CD4-positive, alpha-beta T cell (primary cell): ENCODE data around the gene CDC5L. TPM values are rescaled to one million over a fixed set of nuclear protein-coding genes. Genes with fewer than 3 reads are reported as not detected.

Experiments used
- ATAC-seq: fragments of 200-7000 bp; cut with Tn5 transposase; one replicate; pipeline ENCODE4 v1.10.0; 2022; ENCODE audit warnings: mild to moderate bottlenecking; ENCODE audit not compliant: poor library complexity
- CTCF ChIA-PET: fragments of 350-600 bp; sonication (Branson Sonifier 250); formaldehyde crosslinking; loops from one replicate; lab custom pipeline; 2021; ENCODE audit warnings: antibody characterized with exemption, inconsistent platforms; lab: Charles Lee
- POLR2A ChIA-PET: fragments of 350-600 bp; sonication (Branson Sonifier 250); formaldehyde crosslinking; loops from one replicate; lab custom pipeline; 2021; ENCODE audit warnings: antibody characterized with exemption, inconsistent platforms; lab: Charles Lee
- DNase-seq, 14 experiments: peaks; one replicate each; pipeline ENCODE4 v3.0.0-alpha.2; 2013 to 2020; ENCODE audit warnings: mixed read lengths in 2 of 14
- H3K27ac ChIP-seq, 2 donors: one replicate each; pipeline versions ENCODE4 v1.5.1 to v1.7.0; 2013; ENCODE audit warnings: low read length in 2 of 2, low read depth in 1 of 2, mild to moderate bottlenecking in 1 of 2
- H3K27me3 ChIP-seq, 2 experiments: 1 replicate in 1 of 2; 2 replicates in 1 of 2; pipeline versions ENCODE4 v1.6.1 to v1.7.0; 2013; ENCODE audit warnings: low read length in 2 of 2, control low read depth in 1 of 2, mild to moderate bottlenecking in 1 of 2, moderate library complexity in 1 of 2; ENCODE audit not compliant: insufficient read depth in 2 of 2, control insufficient read depth in 1 of 2
- H3K36me3 ChIP-seq: one replicate; pipeline ENCODE4 v1.6.1; 2013; ENCODE audit warnings: low read length, control low read depth; ENCODE audit not compliant: insufficient read depth
- H3K4me1 ChIP-seq: one replicate; pipeline ENCODE4 v1.6.1; 2013; ENCODE audit warnings: low read length, control low read depth; ENCODE audit not compliant: insufficient read depth
- H3K4me3 ChIP-seq: one replicate; pipeline ENCODE4 v1.5.1; 2013; ENCODE audit warnings: mild to moderate bottlenecking, low read length, moderate library complexity
- H3K9me3 ChIP-seq, 2 experiments: 1 replicate in 1 of 2; 2 replicates in 1 of 2; pipeline versions ENCODE4 v1.6.1 to v1.7.0; 2013; ENCODE audit warnings: low read length in 2 of 2, mild to moderate bottlenecking in 2 of 2, control low read depth in 1 of 2, moderate library complexity in 1 of 2; ENCODE audit not compliant: control insufficient read depth in 1 of 2, insufficient read depth in 1 of 2
- H3K27ac Mint-ChIP-seq: one replicate; pipeline ENCODE4 v1.8.0; 2020; ENCODE audit warnings: mixed read lengths
- H3K27me3 Mint-ChIP-seq: one replicate; pipeline ENCODE4 v1.8.0; 2021; ENCODE audit warnings: mixed read lengths
- H3K36me3 Mint-ChIP-seq: one replicate; pipeline ENCODE4 v1.8.0; 2021; ENCODE audit warnings: low read depth, mixed read lengths
- H3K4me1 Mint-ChIP-seq: one replicate; pipeline ENCODE4 v1.8.0; 2021; ENCODE audit warnings: low read depth, mixed read lengths
- H3K4me3 Mint-ChIP-seq: one replicate; pipeline ENCODE4 v1.8.0; 2020; ENCODE audit warnings: mild to moderate bottlenecking, mixed read lengths
- H3K9me3 Mint-ChIP-seq: one replicate; pipeline ENCODE4 v1.8.0; 2020; ENCODE audit warnings: mixed read lengths
- intact Hi-C, 2 experiments: fragments of 100-400 bp; cut with DNase I in 1 of 2; cut with micrococcal nuclease in 1 of 2; formaldehyde crosslinking; loops; one replicate each; pipeline versions ENCODE4 v1.15.1 to v1.9.0; 2023 to 2025; cut with DNase I, micrococcal nuclease
- total RNA-seq, 174 experiments: library from RNA in 2 of 174; stranded (reverse) in 2 of 174; gene quantifications; one replicate each; pipeline ENCODE4 v1.2.3 and lab custom pipeline; 2021 to 2026
- TF ChIP-seq, protein P1 (sequence below): fragments of 200-600 bp; IDR thresholded peaks from one replicate; pipeline ENCODE4 v1.8.0; 2022; ENCODE audit warnings: antibody characterized with exemption, mild to moderate bottlenecking

Gene CDC5L
- total RNA-seq, 2 experiments from 2014 or later = 18.9 to 19.9 TPM

DNA sequence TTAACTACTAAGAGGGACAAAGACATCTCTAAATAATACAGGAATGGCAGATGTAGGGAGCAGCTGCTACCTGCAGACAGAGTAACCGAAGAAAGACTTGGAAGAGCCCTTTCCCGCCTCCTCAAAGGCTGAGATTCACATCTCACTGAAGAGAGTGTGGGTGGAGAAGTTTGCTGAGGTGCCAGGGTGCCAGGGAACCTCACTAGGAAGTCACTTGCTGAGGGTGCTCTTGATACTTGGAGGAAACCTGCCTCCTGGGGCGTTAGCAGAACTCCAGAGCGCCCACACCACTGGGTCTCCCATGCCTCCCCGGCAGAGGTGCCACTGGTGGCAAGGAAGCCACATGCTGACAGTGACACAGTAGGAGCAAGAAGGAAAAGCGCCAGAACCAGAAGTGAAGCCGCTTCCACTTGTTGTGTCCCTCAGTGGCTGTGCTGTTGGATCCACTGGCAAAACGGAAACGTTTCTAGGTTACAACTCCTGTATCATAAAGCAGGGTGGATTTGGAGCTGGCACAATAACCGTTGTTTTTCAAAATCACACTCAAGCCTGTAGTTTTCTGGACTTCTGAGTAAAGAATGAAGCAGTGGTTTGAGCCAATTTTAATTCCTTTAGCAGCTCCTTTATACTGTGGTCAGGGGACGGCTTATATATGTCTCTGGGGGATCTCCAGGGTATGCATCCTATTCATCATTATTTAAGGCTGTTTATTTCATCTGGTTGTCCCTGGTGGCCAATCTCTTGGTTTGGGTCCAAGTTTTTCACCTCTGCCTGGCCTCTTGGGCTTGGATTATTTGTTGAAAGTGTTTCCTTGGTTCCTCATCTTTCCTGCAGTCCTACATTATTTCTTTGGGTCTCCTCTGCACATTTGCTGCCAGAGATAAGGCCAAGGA is 64.5 kb downstream of the CDC5L start:
- Histone ChIP-seq H3K27me3 (no peaks in the 10 kb centered on the region), H3K9me3 (no peaks in the 10 kb centered on the region), H3K4me1 (no peaks in the 10 kb centered on the region), H3K36me3 (peaks cover 20% of the 10 kb centered on the region), H3K4me3 (no peak overlapping the region), H3K27ac (no peak overlapping the region)
- DNase-seq = no peak
- H3K36me3 Mint-ChIP-seq = peaks cover 47% of the 10 kb centered on the region
- ATAC-seq = no peak
- no peaks in the 10 kb centered on the region for H3K9me3 Mint-ChIP-seq
- peak overlapping the region; percentile 34 for H3K27ac Mint-ChIP-seq
- intact Hi-C loops = loop anchor here in 1 of 2 experiments (10.0 kb wide), 1 partner anchor 357 kb away; no protein-coding TSS in a partner anchor
- no peaks in the 10 kb centered on the region for H3K4me1 Mint-ChIP-seq
- ChIA-PET POLR2A (no interaction called here), CTCF (interaction anchor here (0.8 kb wide), 1 partner anchor 21 kb away, joined by 3 read pairs; no protein-coding TSS in a partner anchor)
- TF ChIP-seq, protein P1, sequence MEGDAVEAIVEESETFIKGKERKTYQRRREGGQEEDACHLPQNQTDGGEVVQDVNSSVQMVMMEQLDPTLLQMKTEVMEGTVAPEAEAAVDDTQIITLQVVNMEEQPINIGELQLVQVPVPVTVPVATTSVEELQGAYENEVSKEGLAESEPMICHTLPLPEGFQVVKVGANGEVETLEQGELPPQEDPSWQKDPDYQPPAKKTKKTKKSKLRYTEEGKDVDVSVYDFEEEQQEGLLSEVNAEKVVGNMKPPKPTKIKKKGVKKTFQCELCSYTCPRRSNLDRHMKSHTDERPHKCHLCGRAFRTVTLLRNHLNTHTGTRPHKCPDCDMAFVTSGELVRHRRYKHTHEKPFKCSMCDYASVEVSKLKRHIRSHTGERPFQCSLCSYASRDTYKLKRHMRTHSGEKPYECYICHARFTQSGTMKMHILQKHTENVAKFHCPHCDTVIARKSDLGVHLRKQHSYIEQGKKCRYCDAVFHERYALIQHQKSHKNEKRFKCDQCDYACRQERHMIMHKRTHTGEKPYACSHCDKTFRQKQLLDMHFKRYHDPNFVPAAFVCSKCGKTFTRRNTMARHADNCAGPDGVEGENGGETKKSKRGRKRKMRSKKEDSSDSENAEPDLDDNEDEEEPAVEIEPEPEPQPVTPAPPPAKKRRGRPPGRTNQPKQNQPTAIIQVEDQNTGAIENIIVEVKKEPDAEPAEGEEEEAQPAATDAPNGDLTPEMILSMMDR = no peak
- no peak overlapping the region for H3K4me3 Mint-ChIP-seq
- H3K27me3 Mint-ChIP-seq = no peaks in the 10 kb centered on the region

DNA sequence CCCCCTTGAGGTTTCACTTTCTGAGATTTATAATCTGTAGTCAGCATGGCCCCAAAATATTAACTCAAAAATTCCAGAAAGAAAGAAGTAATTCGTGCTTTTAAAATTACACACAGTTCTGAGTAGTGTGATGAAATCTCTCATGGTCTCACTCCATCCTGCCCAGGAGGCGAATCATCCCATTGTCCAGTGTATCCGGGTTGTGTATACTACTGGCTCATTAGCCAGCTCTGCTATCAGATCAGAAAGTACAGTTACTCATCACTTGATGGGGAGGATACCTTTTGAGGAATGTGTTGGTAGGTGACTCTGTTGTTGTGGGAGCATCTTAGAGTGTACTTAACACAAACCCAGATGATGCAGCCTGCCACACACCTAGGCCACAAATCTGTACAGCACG is 65.2 kb downstream of the CDC5L start:
- no peak overlapping the region for H3K4me3 Mint-ChIP-seq
- H3K27ac Mint-ChIP-seq = peak overlapping the region; percentile 21
- ATAC-seq (no peak), DNase-seq (no peak)
- Histone ChIP-seq H3K4me1 (no peaks in the 10 kb centered on the region), H3K27me3 (no peaks in the 10 kb centered on the region), H3K27ac (no peak overlapping the region), H3K4me3 (no peak overlapping the region), H3K36me3 (peaks cover 14% of the 10 kb centered on the region), H3K9me3 (no peaks in the 10 kb centered on the region)
- H3K4me1 Mint-ChIP-seq = no peaks in the 10 kb centered on the region
- H3K9me3 Mint-ChIP-seq = no peaks in the 10 kb centered on the region
- POLR2A ChIA-PET = no interaction called here
- TF ChIP-seq, protein P1 = no peak
- intact Hi-C loops = loop anchor here in 1 of 2 experiments (10.0 kb wide), 1 partner anchor 358 kb away; no protein-coding TSS in a partner anchor
- H3K36me3 Mint-ChIP-seq = peaks cover 41% of the 10 kb centered on the region
- H3K27me3 Mint-ChIP-seq = no peaks in the 10 kb centered on the region
- CTCF ChIA-PET = interaction anchor here (1.3 kb wide), 1 partner anchor 22 kb away, joined by 4 read pairs; no protein-coding TSS in a partner anchor

DNA sequence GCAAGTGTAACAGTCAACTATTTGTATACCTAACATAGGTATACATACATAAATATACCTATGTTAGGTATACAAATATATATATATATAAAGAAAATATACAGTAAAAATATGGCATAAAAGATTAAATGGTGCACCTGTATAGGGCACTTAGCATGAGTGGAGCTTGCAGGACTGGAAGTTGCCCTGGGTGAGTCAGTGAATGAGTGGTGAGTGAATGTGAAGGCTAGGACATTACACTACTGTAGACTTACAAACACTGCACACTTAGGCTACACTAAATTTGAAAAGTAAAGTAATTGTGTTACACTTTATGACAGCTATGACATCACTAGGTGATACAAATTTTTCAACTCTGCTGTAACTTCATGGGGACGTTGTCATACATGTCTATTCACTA is 65.6 kb downstream of the CDC5L start:
- DNase-seq (no peak), ATAC-seq (no peak)
- H3K27ac Mint-ChIP-seq = peak overlapping the region; percentile 21
- CTCF ChIA-PET = interaction anchor here (1.3 kb wide), 1 partner anchor 22 kb away, joined by 4 read pairs; no protein-coding TSS in a partner anchor
- H3K36me3 Mint-ChIP-seq = peaks cover 36% of the 10 kb centered on the region
- H3K9me3 Mint-ChIP-seq = no peaks in the 10 kb centered on the region
- POLR2A ChIA-PET = no interaction called here
- Histone ChIP-seq H3K36me3 (peaks cover 9% of the 10 kb centered on the region), H3K4me3 (no peak overlapping the region), H3K27ac (no peak overlapping the region), H3K27me3 (no peaks in the 10 kb centered on the region), H3K4me1 (no peaks in the 10 kb centered on the region), H3K9me3 (no peaks in the 10 kb centered on the region)
- TF ChIP-seq, protein P1 = no peak
- no peak overlapping the region for H3K4me3 Mint-ChIP-seq
- intact Hi-C loops = loop anchor here in 1 of 2 experiments (10.0 kb wide), 1 partner anchor 358 kb away; no protein-coding TSS in a partner anchor
- H3K27me3 Mint-ChIP-seq = no peaks in the 10 kb centered on the region
- no peaks in the 10 kb centered on the region for H3K4me1 Mint-ChIP-seq
